GM21723 (cell line): Measurements from ENCODE around the gene CADM1.
A peak's percentile ranks its signal among the peaks of the same experiment; 100 is the strongest.

Experiments
- ATAC-seq: cut with Tn5 transposase; IDR thresholded peaks from one replicate; pipeline ENCODE4 v1.9.1; 2021; ENCODE audit warnings: mild to moderate bottlenecking, moderate library complexity; ENCODE audit not compliant: unreplicated experiment

The CADM1 gene

GRCh38 chr11:115219376-115219775 is 284.8 kb downstream of the CADM1 start:
- ATAC-seq, result no peak

GRCh38 chr11:115217726-115218311 is 286.4 kb downstream of the CADM1 start:
- ATAC-seq, result no peak

GRCh38 chr11:115215694-115216617 is 288.3 kb downstream of the CADM1 start:
- ATAC-seq, result no peak

- ATAC-seq, result no peak
Observed at GRCh38 chr11:115214644-115215234, 289.5 kb downstream of the CADM1 start.

- ATAC-seq, result no peak
Observed at GRCh38 chr11:115213007-115213406, 291.2 kb downstream of the CADM1 start.

GRCh38 chr11:115208808-115209259 is 295.4 kb downstream of the CADM1 start:
- ATAC-seq, result no peak

- ATAC-seq, result no peak
Observed at GRCh38 chr11:115207916-115208315, 296.3 kb downstream of the CADM1 start.

- ATAC-seq, result no peak
Observed at GRCh38 chr11:115207166-115207591, 297.0 kb downstream of the CADM1 start.

- ATAC-seq, result no peak
Observed at GRCh38 chr11:115206365-115207022, 297.7 kb downstream of the CADM1 start.

- ATAC-seq, result no peak
Observed at GRCh38 chr11:115202900-115203552, 301.2 kb downstream of the CADM1 start.

GRCh38 chr11:115202074-115202473 is 302.1 kb downstream of the CADM1 start:
- ATAC-seq, result no peak

- ATAC-seq, result no peak
Observed at GRCh38 chr11:115201111-115201792, 303.0 kb downstream of the CADM1 start.

- no peak for ATAC-seq
Observed at GRCh38 chr11:115199481-115200069, 304.6 kb downstream of the CADM1 start.

GRCh38 chr11:115198321-115198741 is 305.9 kb downstream of the CADM1 start:
- no peak for ATAC-seq

GRCh38 chr11:115197433-115197832 is 306.8 kb downstream of the CADM1 start:
- ATAC-seq, result no peak

GRCh38 chr11:115197031-115197430 is 307.2 kb downstream of the CADM1 start:
- no peak for ATAC-seq

- peak; percentile 68 for ATAC-seq
Observed at GRCh38 chr11:115194802-115195110, 309.5 kb downstream of the CADM1 start.

- peak; percentile 90 for ATAC-seq
Observed at GRCh38 chr11:115193914-115194801, 310.1 kb downstream of the CADM1 start.

- ATAC-seq, result no peak
Observed at GRCh38 chr11:115191761-115192160, 312.5 kb downstream of the CADM1 start.
